Activated CD8-positive, alpha-beta T cell treated with anti-CD3 and anti-CD28 coated beads for 36 hours (primary cell): ENCODE measurements around the gene GAS1. TPM values are rescaled to one million over a fixed set of nuclear protein-coding genes. Genes with fewer than 3 reads are reported as not detected.
A peak's percentile ranks its signal among the peaks of the same experiment; 100 is the strongest.

Experiments
- ATAC-seq: fragments of 200-7000 bp; cut with Tn5 transposase; one replicate; pipeline ENCODE4 v1.10.0; 2021; ENCODE audit warnings: mild to moderate bottlenecking, moderate library complexity
- CTCF ChIA-PET: fragments of 350-600 bp; sonication (Branson Sonifier 250); formaldehyde crosslinking; loops from one replicate; lab custom pipeline; 2021; ENCODE audit warnings: antibody characterized with exemption; lab: Charles Lee
- POLR2A ChIA-PET: fragments of 350-600 bp; sonication (Branson Sonifier 250); formaldehyde crosslinking; loops from one replicate; lab custom pipeline; 2021; ENCODE audit warnings: antibody characterized with exemption; lab: Charles Lee
- DNase-seq: peaks from one replicate; pipeline ENCODE4 v3.0.0-alpha.2; 2020
- H3K27ac Mint-ChIP-seq: one replicate; pipeline ENCODE4 v1.8.0; 2021; ENCODE audit warnings: mild to moderate bottlenecking, mixed read lengths
- H3K27me3 Mint-ChIP-seq: one replicate; pipeline ENCODE4 v1.8.0; 2021; ENCODE audit warnings: mixed read lengths
- H3K36me3 Mint-ChIP-seq: one replicate; pipeline ENCODE4 v1.8.0; 2021; ENCODE audit warnings: low read depth, mixed read lengths
- H3K4me1 Mint-ChIP-seq: one replicate; pipeline ENCODE4 v1.8.0; 2021; ENCODE audit warnings: low read depth, mixed read lengths
- H3K4me3 Mint-ChIP-seq: one replicate; pipeline ENCODE4 v1.8.0; 2021; ENCODE audit warnings: mild to moderate bottlenecking, moderate library complexity, mixed read lengths
- H3K9me3 Mint-ChIP-seq: one replicate; pipeline ENCODE4 v1.8.0; 2021; ENCODE audit warnings: mixed read lengths
- CTCF ChIP-seq: fragments of 200-600 bp; IDR thresholded peaks from one replicate; pipeline ENCODE4 v1.8.0; 2022; ENCODE audit warnings: antibody characterized with exemption, mild to moderate bottlenecking
- intact Hi-C: fragments of 100-400 bp; cut with micrococcal nuclease; formaldehyde crosslinking; loops from one replicate; pipeline ENCODE4 v1.10.0; 2022
- total RNA-seq, 2 experiments: library from RNA; stranded (reverse); gene quantifications; one replicate each; pipeline ENCODE4 v1.2.3, GENCODE V29; 2021

GAS1 gene
- total RNA-seq, result under 1 TPM in 1 of 2 experiments, not detected in 1; 0.11 TPM

GRCh38 chr9:86947146-86948073, at the start of gene GAS1:
Gene GAS1, minus strand, starts transcription at chr9:86947506. Its CDS starts 727 bp downstream, at chr9:86946779.
- peak within 1 kb of the TSS; percentile 46 for H3K27ac Mint-ChIP-seq
- ChIA-PET CTCF (interaction anchor here (0.8 to 1.3 kb wide), 7 partner anchors 11 to 377 kb away, joined by 3 to 6 read pairs (median 4); no protein-coding TSS in a partner anchor), POLR2A (interaction anchor here (0.6 kb wide), 1 partner anchor 49 kb away, joined by 3 read pairs; no protein-coding TSS in a partner anchor)
- TF ChIP-seq CTCF, result no peak
- ATAC-seq (peak; percentile 79), DNase-seq (peak; percentile 80)
- H3K9me3 Mint-ChIP-seq, result no peaks in the 10 kb centered on the region
- peak within 1 kb of the TSS; percentile 75 for H3K4me3 Mint-ChIP-seq
- peaks cover 13% of the 10 kb centered on the region for H3K4me1 Mint-ChIP-seq
- H3K36me3 Mint-ChIP-seq, result no peaks in the 10 kb centered on the region
- H3K27me3 Mint-ChIP-seq, result peaks cover 35% of the 10 kb centered on the region
- intact Hi-C loops, result loop anchor here (10.0 kb wide), 1 partner anchor 63 kb away; no protein-coding TSS in a partner anchor

- intact Hi-C loops, result no loop called here
- DNase-seq, result no peak
- no peak for TF ChIP-seq CTCF
- Mint-ChIP-seq H3K9me3 (no peaks in the 10 kb centered on the region), H3K4me3 (no peak overlapping the region), H3K36me3 (no peaks in the 10 kb centered on the region), H3K27me3 (peaks cover 21% of the 10 kb centered on the region), H3K4me1 (no peaks in the 10 kb centered on the region), H3K27ac (no peak overlapping the region)
- ATAC-seq, result no peak
- POLR2A ChIA-PET, result no interaction called here
- CTCF ChIA-PET, result no interaction called here
Observed at GRCh38 chr9:86994231-86994630, 46.9 kb upstream of the GAS1 start.

- intact Hi-C loops, result no loop called here
- Mint-ChIP-seq H3K36me3 (no peaks in the 10 kb centered on the region), H3K9me3 (no peaks in the 10 kb centered on the region), H3K27me3 (peaks cover 23% of the 10 kb centered on the region), H3K4me3 (no peak overlapping the region), H3K27ac (no peak overlapping the region), H3K4me1 (no peaks in the 10 kb centered on the region)
- CTCF ChIA-PET, result no interaction called here
- ATAC-seq (no peak), DNase-seq (no peak)
- no peak for TF ChIP-seq CTCF
- POLR2A ChIA-PET, result no interaction called here
Observed at GRCh38 chr9:86993830-86994229, 46.5 kb upstream of the GAS1 start.

GRCh38 chr9:86991077-86991476, 43.8 kb upstream of the GAS1 start:
- ChIA-PET CTCF (no interaction called here), POLR2A (no interaction called here)
- no peak for DNase-seq

More at GRCh38 chr9:86991077-86991476, 43.8 kb upstream of the GAS1 start:
- H3K4me3 Mint-ChIP-seq, result no peak overlapping the region
- H3K27ac Mint-ChIP-seq, result no peak overlapping the region
- no peaks in the 10 kb centered on the region for H3K4me1 Mint-ChIP-seq
- intact Hi-C loops, result no loop called here
- peaks cover 20% of the 10 kb centered on the region for H3K27me3 Mint-ChIP-seq
- no peaks in the 10 kb centered on the region for H3K9me3 Mint-ChIP-seq
- no peak for TF ChIP-seq CTCF
- H3K36me3 Mint-ChIP-seq, result no peaks in the 10 kb centered on the region
- ATAC-seq, result no peak
